ENCODE results near the gene ODAD4.

DNA sequence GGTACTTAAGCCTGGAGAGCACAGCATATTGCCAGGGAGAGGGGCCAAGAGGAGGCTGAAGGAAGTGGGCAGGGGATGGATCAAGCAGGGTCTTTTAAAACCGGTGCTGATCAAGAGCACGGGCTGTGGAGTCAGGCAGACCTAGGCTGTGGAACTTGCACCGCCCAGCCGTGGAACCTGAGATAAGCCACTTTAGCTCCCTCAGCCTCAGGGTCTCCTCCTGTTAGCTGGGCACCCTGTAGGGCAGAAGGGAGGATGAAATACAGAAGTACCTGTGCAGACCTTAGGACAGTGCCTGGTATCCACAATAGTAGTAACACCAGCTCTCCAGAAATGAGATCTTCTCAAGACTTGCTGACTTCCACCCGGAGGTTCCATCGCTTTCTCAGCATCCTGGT, 9.3 kb downstream of the ODAD4 start:
- TF ChIP-seq POLR2A (IDR thresholded peaks at IDR 0.05; ENCODE audit: extremely low read depth, insufficient read length) = no peak
- TF ChIP-seq, protein P1, sequence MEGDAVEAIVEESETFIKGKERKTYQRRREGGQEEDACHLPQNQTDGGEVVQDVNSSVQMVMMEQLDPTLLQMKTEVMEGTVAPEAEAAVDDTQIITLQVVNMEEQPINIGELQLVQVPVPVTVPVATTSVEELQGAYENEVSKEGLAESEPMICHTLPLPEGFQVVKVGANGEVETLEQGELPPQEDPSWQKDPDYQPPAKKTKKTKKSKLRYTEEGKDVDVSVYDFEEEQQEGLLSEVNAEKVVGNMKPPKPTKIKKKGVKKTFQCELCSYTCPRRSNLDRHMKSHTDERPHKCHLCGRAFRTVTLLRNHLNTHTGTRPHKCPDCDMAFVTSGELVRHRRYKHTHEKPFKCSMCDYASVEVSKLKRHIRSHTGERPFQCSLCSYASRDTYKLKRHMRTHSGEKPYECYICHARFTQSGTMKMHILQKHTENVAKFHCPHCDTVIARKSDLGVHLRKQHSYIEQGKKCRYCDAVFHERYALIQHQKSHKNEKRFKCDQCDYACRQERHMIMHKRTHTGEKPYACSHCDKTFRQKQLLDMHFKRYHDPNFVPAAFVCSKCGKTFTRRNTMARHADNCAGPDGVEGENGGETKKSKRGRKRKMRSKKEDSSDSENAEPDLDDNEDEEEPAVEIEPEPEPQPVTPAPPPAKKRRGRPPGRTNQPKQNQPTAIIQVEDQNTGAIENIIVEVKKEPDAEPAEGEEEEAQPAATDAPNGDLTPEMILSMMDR (IDR thresholded peaks at IDR 0.05; ENCODE audit: low read depth, low read length) = no peak

Data from NB4 (cell line).